Measurements from ENCODE around the gene WDR90. TPM values are rescaled to one million over a fixed set of nuclear protein-coding genes. Genes with fewer than 3 reads are reported as not detected.

WDR90 gene
- total and polyA plus RNA-seq, 2 of the 13 experiments (the other 11 are each of a cell fraction or from before 2014, with no cell fraction given), result 14.9 to 28.9 TPM

DNA sequence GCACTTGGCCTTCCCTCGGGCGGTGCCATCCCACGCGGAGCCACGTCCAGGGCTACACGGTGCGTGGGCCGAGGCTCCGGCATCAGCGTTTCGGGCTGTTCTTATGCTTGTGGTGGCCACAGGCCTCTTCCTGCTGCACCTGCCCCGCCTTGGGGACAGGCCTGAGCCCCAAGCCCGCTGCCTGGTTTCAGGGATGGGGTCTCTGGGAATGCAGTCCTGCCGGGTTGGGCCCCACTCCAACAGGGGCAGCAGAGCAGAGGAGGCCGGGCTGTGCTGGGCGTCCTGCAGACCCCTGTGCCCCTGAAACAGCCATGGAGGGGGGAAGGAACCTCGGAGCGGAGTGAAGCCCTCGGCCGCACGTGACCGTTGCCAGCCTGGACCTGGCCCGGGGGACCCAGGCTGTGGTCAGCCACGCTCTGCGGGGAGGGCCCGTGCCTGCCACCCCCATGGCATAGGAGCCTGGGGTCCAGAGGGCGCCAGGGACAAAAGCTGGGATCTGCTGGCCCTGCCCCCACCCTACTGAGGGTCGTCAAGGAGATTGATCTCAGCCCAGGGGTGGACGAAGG, 18.8 kb upstream of the WDR90 start (continued):
- TF ChIP-seq ZNF737 (CRISPR knock-in tag; IDR thresholded peaks at IDR 0.05; ENCODE audit: borderline replicate concordance) (no peak), DMAP1 (CRISPR knock-in tag; IDR thresholded peaks at IDR 0.05) (0 out of 2 replicates have a peak, but pooled peaks have one; percentile 9), ZNF644 (CRISPR knock-in tag; IDR thresholded peaks at IDR 0.05; ENCODE audit: low read depth) (no peak), ZNF3 (CRISPR knock-in tag; IDR thresholded peaks at IDR 0.05) (no peak), PHF5A (CRISPR knock-in tag; IDR thresholded peaks at IDR 0.05; ENCODE audit: low read depth, unreplicated experiment) (no peak), ZNF562 (CRISPR knock-in tag; IDR thresholded peaks at IDR 0.05; ENCODE audit: borderline replicate concordance) (no peak), ZNF501 (CRISPR knock-in tag; IDR thresholded peaks at IDR 0.05) (no peak), MEF2D (CRISPR knock-in tag; IDR thresholded peaks at IDR 0.05) (0 out of 2 replicates have a peak, but pooled peaks have one; percentile 29), IKZF1 (IDR thresholded peaks at IDR 0.05) (no peak), ZNF24 (IDR thresholded peaks at IDR 0.05) (no peak), IRF2 (CRISPR knock-in tag; IDR thresholded peaks at IDR 0.05) (no peak), FOXK2 (IDR thresholded peaks at IDR 0.05) (no peak), DNMT3B (CRISPR knock-in tag; conservative IDR thresholded peaks at IDR 0.05) (no peak), ERF (CRISPR knock-in tag; IDR thresholded peaks at IDR 0.05) (peak; percentile 22), TBX3 (IDR thresholded peaks at IDR 0.05; ENCODE audit: borderline replicate concordance) (no peak), ZNF329 (CRISPR knock-in tag; IDR thresholded peaks at IDR 0.05; ENCODE audit: low read depth) (no peak), SIN3B (IDR thresholded peaks at IDR 0.05; ENCODE audit: low read length) (no peak), HNRNPUL1 (IDR thresholded peaks at IDR 0.05; ENCODE audit: low read depth, low read length) (no peak), NCOA5 (CRISPR knock-in tag; IDR thresholded peaks at IDR 0.05) (0 out of 2 replicates have a peak, but pooled peaks have one; percentile 50), JUNB (CRISPR knock-in tag; IDR thresholded peaks at IDR 0.05; ENCODE audit: borderline replicate concordance) (0 out of 2 replicates have a peak, but pooled peaks have one; percentile 17), IKZF4 (CRISPR knock-in tag; IDR thresholded peaks at IDR 0.05; ENCODE audit: borderline replicate concordance, low read depth, not compliant biosample characterization) (no peak), ZNF816 (CRISPR knock-in tag; IDR thresholded peaks at IDR 0.05; ENCODE audit: borderline replicate concordance) (no peak), PRDM15 (CRISPR knock-in tag; IDR thresholded peaks at IDR 0.05) (no peak)
- TF ChIP-seq, protein P1, sequence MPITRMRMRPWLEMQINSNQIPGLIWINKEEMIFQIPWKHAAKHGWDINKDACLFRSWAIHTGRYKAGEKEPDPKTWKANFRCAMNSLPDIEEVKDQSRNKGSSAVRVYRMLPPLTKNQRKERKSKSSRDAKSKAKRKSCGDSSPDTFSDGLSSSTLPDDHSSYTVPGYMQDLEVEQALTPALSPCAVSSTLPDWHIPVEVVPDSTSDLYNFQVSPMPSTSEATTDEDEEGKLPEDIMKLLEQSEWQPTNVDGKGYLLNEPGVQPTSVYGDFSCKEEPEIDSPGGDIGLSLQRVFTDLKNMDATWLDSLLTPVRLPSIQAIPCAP (CRISPR knock-in tag; IDR thresholded peaks at IDR 0.05; ENCODE audit: low read depth), result no peak
- TF ChIP-seq, protein P2, sequence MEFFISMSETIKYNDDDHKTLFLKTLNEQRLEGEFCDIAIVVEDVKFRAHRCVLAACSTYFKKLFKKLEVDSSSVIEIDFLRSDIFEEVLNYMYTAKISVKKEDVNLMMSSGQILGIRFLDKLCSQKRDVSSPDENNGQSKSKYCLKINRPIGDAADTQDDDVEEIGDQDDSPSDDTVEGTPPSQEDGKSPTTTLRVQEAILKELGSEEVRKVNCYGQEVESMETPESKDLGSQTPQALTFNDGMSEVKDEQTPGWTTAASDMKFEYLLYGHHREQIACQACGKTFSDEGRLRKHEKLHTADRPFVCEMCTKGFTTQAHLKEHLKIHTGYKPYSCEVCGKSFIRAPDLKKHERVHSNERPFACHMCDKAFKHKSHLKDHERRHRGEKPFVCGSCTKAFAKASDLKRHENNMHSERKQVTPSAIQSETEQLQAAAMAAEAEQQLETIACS (CRISPR knock-in tag; IDR thresholded peaks at IDR 0.05), result no peak
- TF ChIP-seq, protein P3, sequence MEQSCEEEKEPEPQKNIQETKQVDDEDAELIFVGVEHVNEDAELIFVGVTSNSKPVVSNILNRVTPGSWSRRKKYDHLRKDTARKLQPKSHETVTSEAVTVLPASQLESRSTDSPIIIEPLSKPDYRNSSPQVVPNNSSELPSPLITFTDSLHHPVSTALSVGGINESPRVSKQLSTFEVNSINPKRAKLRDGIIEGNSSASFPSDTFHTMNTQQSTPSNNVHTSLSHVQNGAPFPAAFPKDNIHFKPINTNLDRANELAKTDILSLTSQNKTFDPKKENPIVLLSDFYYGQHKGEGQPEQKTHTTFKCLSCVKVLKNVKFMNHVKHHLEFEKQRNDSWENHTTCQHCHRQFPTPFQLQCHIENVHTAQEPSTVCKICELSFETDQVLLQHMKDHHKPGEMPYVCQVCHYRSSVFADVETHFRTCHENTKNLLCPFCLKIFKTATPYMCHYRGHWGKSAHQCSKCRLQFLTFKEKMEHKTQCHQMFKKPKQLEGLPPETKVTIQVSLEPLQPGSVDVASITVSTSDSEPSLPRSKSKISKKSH (CRISPR knock-in tag; IDR thresholded peaks at IDR 0.05; ENCODE audit: borderline replicate concordance), result no peak; the same call in 1 of the 2 replicates
